ENCODE results near the gene PLA2G5.
"Not testable (repeated sequence)": the region's sequence is repeated elsewhere in the genome, so short reads cannot be mapped to it uniquely, and the experiment has no call there.

Gene PLA2G5

DNA sequence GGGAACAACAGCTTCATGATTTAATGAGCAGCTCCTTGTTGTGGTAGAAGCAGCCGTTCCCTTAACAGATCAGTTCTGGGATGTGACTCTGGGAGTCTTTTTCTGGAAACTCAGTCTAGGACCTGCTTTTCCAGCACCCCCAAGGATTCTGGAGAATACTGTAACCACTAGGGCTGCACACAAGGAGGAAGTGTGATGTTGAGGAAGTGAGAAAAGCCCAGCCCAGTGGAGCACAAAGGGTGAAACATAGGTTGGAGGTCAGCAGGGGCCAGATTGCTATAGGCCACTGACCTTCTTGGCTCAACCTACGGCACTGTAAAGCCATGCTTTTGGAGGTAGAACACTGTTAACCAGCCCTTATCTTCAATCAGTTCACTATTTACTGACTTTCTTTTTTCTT, 10.1 kb upstream of the PLA2G5 start:
- no peak overlapping the region for H2AFZ ChIP-seq (ENCODE audit: low read depth)
- no peaks in the 10 kb centered on the region for H3K4me1 ChIP-seq (ENCODE audit: low read depth, poor library complexity, severe bottlenecking)
- no peak overlapping the region for H3K9ac ChIP-seq
- no peak overlapping the region for H3K27ac ChIP-seq
- TF ChIP-seq, protein P1, sequence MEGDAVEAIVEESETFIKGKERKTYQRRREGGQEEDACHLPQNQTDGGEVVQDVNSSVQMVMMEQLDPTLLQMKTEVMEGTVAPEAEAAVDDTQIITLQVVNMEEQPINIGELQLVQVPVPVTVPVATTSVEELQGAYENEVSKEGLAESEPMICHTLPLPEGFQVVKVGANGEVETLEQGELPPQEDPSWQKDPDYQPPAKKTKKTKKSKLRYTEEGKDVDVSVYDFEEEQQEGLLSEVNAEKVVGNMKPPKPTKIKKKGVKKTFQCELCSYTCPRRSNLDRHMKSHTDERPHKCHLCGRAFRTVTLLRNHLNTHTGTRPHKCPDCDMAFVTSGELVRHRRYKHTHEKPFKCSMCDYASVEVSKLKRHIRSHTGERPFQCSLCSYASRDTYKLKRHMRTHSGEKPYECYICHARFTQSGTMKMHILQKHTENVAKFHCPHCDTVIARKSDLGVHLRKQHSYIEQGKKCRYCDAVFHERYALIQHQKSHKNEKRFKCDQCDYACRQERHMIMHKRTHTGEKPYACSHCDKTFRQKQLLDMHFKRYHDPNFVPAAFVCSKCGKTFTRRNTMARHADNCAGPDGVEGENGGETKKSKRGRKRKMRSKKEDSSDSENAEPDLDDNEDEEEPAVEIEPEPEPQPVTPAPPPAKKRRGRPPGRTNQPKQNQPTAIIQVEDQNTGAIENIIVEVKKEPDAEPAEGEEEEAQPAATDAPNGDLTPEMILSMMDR (conservative IDR thresholded peaks at IDR 0.05; ENCODE audit: low read depth, low read length), result no peak
- H3K4me3 ChIP-seq (IDR thresholded peaks at IDR 0.05; ENCODE audit: insufficient read depth, low read depth, low read length), result no peak overlapping the region
- no peaks in the 10 kb centered on the region for H4K20me1 ChIP-seq (ENCODE audit: insufficient read depth)
- H3K36me3 ChIP-seq (ENCODE audit: insufficient read depth), result no peaks in the 10 kb centered on the region
- H3K79me2 ChIP-seq (ENCODE audit: insufficient read depth, low read depth), result no peaks in the 10 kb centered on the region
- H3K27me3 ChIP-seq (ENCODE audit: insufficient read depth, low read depth), result peaks cover 3% of the 10 kb centered on the region; the same call in 1 of the 2 replicates
- no peak overlapping the region for H3K4me2 ChIP-seq

DNA sequence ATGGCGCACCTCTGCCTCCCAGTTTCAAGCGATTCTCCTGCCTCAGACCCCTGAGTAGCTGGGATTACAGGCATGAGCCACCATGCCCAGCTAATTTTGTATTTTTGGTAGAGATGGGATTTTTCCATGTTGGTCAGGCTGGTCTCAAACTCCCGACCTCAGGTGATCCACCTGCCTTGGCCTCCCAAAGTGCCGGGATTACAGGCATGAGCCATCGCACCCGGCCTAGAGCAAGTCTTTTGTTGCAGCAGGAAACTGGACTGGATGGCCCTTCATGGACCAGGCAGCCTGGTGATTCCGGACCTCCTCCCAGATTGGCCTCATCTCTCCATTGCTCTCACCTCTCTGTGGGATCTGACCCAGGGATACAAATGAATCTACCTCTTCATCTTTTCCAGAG, 9.2 kb upstream of the PLA2G5 start:
- not testable (repeated sequence) for H4K20me1 ChIP-seq (ENCODE audit: insufficient read depth); H3K36me3 ChIP-seq (ENCODE audit: insufficient read depth); H3K4me3 ChIP-seq (IDR thresholded peaks at IDR 0.05; ENCODE audit: insufficient read depth, low read depth, low read length); H2AFZ ChIP-seq (ENCODE audit: low read depth); H3K27me3 ChIP-seq (ENCODE audit: insufficient read depth, low read depth); H3K79me2 ChIP-seq (ENCODE audit: insufficient read depth, low read depth); H3K27ac ChIP-seq; H3K4me1 ChIP-seq (ENCODE audit: low read depth, poor library complexity, severe bottlenecking); H3K4me2 ChIP-seq; H3K9ac ChIP-seq

DNA sequence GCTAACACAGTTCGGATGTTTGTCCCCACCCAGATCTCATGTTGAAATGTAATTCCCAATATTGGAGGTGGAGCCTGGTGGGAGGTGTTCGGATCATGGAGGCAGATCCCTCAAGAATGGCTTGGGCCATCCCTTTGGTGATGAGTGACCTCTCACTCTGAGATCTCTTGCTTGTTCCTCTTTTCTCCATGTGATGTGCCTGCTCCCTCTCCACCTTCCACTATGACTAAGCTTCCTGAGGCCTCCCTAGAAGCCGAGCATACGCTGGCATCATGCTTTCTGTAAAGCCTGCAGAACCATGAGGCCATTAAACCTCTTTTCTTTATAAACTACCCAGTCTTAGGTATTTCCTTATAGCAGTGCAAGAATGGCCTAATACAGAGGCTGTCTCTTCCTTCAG, 8.1 kb upstream of the PLA2G5 start:
- no peak overlapping the region for H2AFZ ChIP-seq (ENCODE audit: low read depth)
- H4K20me1 ChIP-seq (ENCODE audit: insufficient read depth), result no peaks in the 10 kb centered on the region
- TF ChIP-seq, protein P1 (conservative IDR thresholded peaks at IDR 0.05; ENCODE audit: low read depth, low read length), result no peak
- no peaks in the 10 kb centered on the region for H3K79me2 ChIP-seq (ENCODE audit: insufficient read depth, low read depth)
- H3K27me3 ChIP-seq (ENCODE audit: insufficient read depth, low read depth), result no peaks in the 10 kb centered on the region; the same call in 1 of the 2 replicates
- H3K4me1 ChIP-seq (ENCODE audit: low read depth, poor library complexity, severe bottlenecking), result no peaks in the 10 kb centered on the region
- no peaks in the 10 kb centered on the region for H3K36me3 ChIP-seq (ENCODE audit: insufficient read depth)
- no peak overlapping the region for H3K27ac ChIP-seq
- H3K4me2 ChIP-seq, result no peak overlapping the region
- H3K4me3 ChIP-seq (IDR thresholded peaks at IDR 0.05; ENCODE audit: insufficient read depth, low read depth, low read length), result no peak overlapping the region
- no peak overlapping the region for H3K9ac ChIP-seq

DNA sequence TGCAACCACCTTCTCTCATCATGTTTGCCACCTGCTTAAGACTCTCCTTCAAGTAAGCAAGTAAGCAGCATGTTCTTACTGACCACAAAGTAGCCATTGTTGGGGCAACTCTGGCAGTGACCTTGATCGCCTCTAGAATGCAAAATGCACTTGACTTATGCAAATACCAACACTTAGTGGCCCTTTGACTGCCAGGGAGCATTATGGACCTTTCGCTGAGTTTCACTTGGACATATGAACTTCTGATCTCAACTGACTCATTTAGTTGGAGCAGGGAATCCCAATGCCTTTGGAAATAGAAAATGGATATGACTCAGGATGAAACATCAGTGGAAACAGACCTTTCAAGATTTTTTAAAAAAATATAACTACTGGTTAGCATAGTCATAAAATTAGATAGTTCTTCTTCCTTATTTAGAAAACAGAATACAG, 6.1 kb upstream of the PLA2G5 start:
- no peak overlapping the region for H3K4me3 ChIP-seq (IDR thresholded peaks at IDR 0.05; ENCODE audit: insufficient read depth, low read depth, low read length)
- peaks cover 4% of the 10 kb centered on the region; the same call in 1 of the 2 replicates for H3K27me3 ChIP-seq (ENCODE audit: insufficient read depth, low read depth)
- no peak overlapping the region for H3K4me2 ChIP-seq
- no peak overlapping the region for H3K9ac ChIP-seq
- H3K36me3 ChIP-seq (ENCODE audit: insufficient read depth), result no peaks in the 10 kb centered on the region
- no peak overlapping the region for H2AFZ ChIP-seq (ENCODE audit: low read depth)
- H4K20me1 ChIP-seq (ENCODE audit: insufficient read depth), result no peaks in the 10 kb centered on the region
- TF ChIP-seq, protein P1 (conservative IDR thresholded peaks at IDR 0.05; ENCODE audit: low read depth, low read length), result no peak
- H3K79me2 ChIP-seq (ENCODE audit: insufficient read depth, low read depth), result no peaks in the 10 kb centered on the region
- no peaks in the 10 kb centered on the region for H3K4me1 ChIP-seq (ENCODE audit: low read depth, poor library complexity, severe bottlenecking)
- H3K27ac ChIP-seq, result no peak overlapping the region

DNA sequence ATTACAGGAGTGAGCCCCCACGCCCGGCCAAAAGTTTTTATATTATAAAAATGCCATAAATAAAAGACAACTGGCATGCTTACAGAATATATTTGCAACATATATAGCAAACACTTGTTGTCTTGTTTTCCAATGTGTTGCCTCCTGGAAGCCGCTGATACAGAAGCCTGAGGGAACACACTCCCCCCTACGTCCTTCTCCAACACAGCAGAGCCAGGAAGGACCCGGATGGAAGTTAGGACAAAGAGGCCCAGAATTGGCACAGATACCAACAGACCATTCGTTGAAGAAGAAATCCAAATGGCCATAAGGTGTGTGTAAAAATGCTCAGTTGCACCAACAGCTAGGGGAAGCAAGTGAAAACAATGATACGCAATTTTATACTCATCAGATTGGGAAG, 1.3 kb upstream of the PLA2G5 start:
- no peak overlapping the region for H3K4me2 ChIP-seq
- H3K36me3 ChIP-seq (ENCODE audit: insufficient read depth), result no peaks in the 10 kb centered on the region
- no peak overlapping the region for H3K4me3 ChIP-seq (IDR thresholded peaks at IDR 0.05; ENCODE audit: insufficient read depth, low read depth, low read length)
- no peak overlapping the region for H2AFZ ChIP-seq (ENCODE audit: low read depth)
- H3K79me2 ChIP-seq (ENCODE audit: insufficient read depth, low read depth), result no peaks in the 10 kb centered on the region
- H3K27ac ChIP-seq, result no peak overlapping the region
- H4K20me1 ChIP-seq (ENCODE audit: insufficient read depth), result no peaks in the 10 kb centered on the region
- no peaks in the 10 kb centered on the region for H3K4me1 ChIP-seq (ENCODE audit: low read depth, poor library complexity, severe bottlenecking)
- H3K9ac ChIP-seq, result no peak overlapping the region
- H3K27me3 ChIP-seq (ENCODE audit: insufficient read depth, low read depth), result peaks cover 43% of the 10 kb centered on the region
- TF ChIP-seq, protein P1 (conservative IDR thresholded peaks at IDR 0.05; ENCODE audit: low read depth, low read length), result no peak

All from KMS-11 (cell line).